Muscle layer of duodenum (tissue), 2 donors: Measurements from ENCODE around the gene SYNDIG1L.

ENCODE experiments used
- H3K27ac ChIP-seq: one replicate; pipeline ENCODE4 v1.7.0; 2013; ENCODE audit warnings: mild to moderate bottlenecking, low read length
- H3K27me3 ChIP-seq: one replicate; pipeline ENCODE4 v1.7.0; 2013; ENCODE audit warnings: low read depth, mild to moderate bottlenecking, control low read depth, low read length
- H3K36me3 ChIP-seq, 2 donors: one replicate each; pipeline ENCODE4 v1.7.0; 2013; ENCODE audit warnings: low read length in 2 of 2, control low read depth in 1 of 2, mild to moderate bottlenecking in 1 of 2; ENCODE audit not compliant: insufficient read depth in 2 of 2, control insufficient read depth in 1 of 2
- H3K4me1 ChIP-seq, 2 donors: one replicate each; pipeline ENCODE4 v1.7.0; 2013; ENCODE audit warnings: low read length in 2 of 2, mild to moderate bottlenecking in 2 of 2, control low read depth in 1 of 2, moderate library complexity in 1 of 2; ENCODE audit not compliant: insufficient read depth in 2 of 2, control insufficient read depth in 1 of 2
- H3K4me3 ChIP-seq, 2 donors: one replicate each; pipeline ENCODE4 v1.7.0; 2013; ENCODE audit warnings: low read length in 2 of 2, low read depth in 1 of 2, mild to moderate bottlenecking in 1 of 2
- H3K9me3 ChIP-seq, 2 donors: one replicate each; pipeline ENCODE4 v1.7.0; 2013; ENCODE audit warnings: low read length in 2 of 2, control low read depth in 1 of 2, mild to moderate bottlenecking in 1 of 2; ENCODE audit not compliant: control insufficient read depth in 1 of 2
- donor health status: healthy.

The SYNDIG1L gene

GRCh38 chr14:74414403-74415114 is 11.5 kb downstream of the SYNDIG1L start:
- no peak overlapping the region for H3K4me3 ChIP-seq
- no peaks in the 10 kb centered on the region for H3K36me3 ChIP-seq
- H3K9me3 ChIP-seq, result no peaks in the 10 kb centered on the region
- H3K27me3 ChIP-seq, result peaks cover 8% of the 10 kb centered on the region
- no peak overlapping the region for H3K27ac ChIP-seq
- H3K4me1 ChIP-seq, result no peaks in the 10 kb centered on the region

- no peak overlapping the region for H3K27ac ChIP-seq
These were observed 12.4 kb downstream of the SYNDIG1L start for GRCh38 chr14:74413627-74414026.

GRCh38 chr14:74412753-74413152 is 13.3 kb downstream of the SYNDIG1L start:
- Histone ChIP-seq H3K27ac (no peak overlapping the region), H3K27me3 (no peaks in the 10 kb centered on the region), H3K4me1 (no peaks in the 10 kb centered on the region), H3K4me3 (no peak overlapping the region), H3K36me3 (no peaks in the 10 kb centered on the region), H3K9me3 (no peaks in the 10 kb centered on the region)

More at GRCh38 chr14:74413627-74414026, 12.4 kb downstream of the SYNDIG1L start:
- H3K4me1 ChIP-seq, result no peaks in the 10 kb centered on the region
- H3K4me3 ChIP-seq, result no peak overlapping the region
- H3K9me3 ChIP-seq, result no peaks in the 10 kb centered on the region
- peaks cover 1% of the 10 kb centered on the region for H3K27me3 ChIP-seq
- H3K36me3 ChIP-seq, result no peaks in the 10 kb centered on the region

GRCh38 chr14:74411671-74412070 is 14.3 kb downstream of the SYNDIG1L start:
- H3K27ac ChIP-seq, result no peak overlapping the region
- H3K4me3 ChIP-seq, result no peak overlapping the region
- no peaks in the 10 kb centered on the region for H3K4me1 ChIP-seq
- no peaks in the 10 kb centered on the region for H3K36me3 ChIP-seq
- no peaks in the 10 kb centered on the region for H3K9me3 ChIP-seq
- H3K27me3 ChIP-seq, result no peaks in the 10 kb centered on the region

GRCh38 chr14:74409441-74409840 is 16.6 kb downstream of the SYNDIG1L start:
- Histone ChIP-seq H3K9me3 (no peaks in the 10 kb centered on the region), H3K36me3 (no peaks in the 10 kb centered on the region), H3K4me1 (no peaks in the 10 kb centered on the region), H3K4me3 (no peak overlapping the region), H3K27ac (no peak overlapping the region), H3K27me3 (no peaks in the 10 kb centered on the region)

- H3K4me3 ChIP-seq, result no peak overlapping the region
- no peaks in the 10 kb centered on the region for H3K9me3 ChIP-seq
- H3K4me1 ChIP-seq, result no peaks in the 10 kb centered on the region
- H3K27ac ChIP-seq, result no peak overlapping the region
- no peaks in the 10 kb centered on the region for H3K27me3 ChIP-seq
- H3K36me3 ChIP-seq, result no peaks in the 10 kb centered on the region
These were observed 17.1 kb downstream of the SYNDIG1L start for GRCh38 chr14:74408870-74409269.

- Histone ChIP-seq H3K4me3 (no peak overlapping the region), H3K27ac (no peak overlapping the region), H3K9me3 (no peaks in the 10 kb centered on the region), H3K27me3 (no peaks in the 10 kb centered on the region), H3K4me1 (no peaks in the 10 kb centered on the region), H3K36me3 (no peaks in the 10 kb centered on the region)
These were observed 18.2 kb downstream of the SYNDIG1L start for GRCh38 chr14:74407801-74408154.

GRCh38 chr14:74407021-74407800 is 18.8 kb downstream of the SYNDIG1L start:
- Histone ChIP-seq H3K4me1 (peaks cover 0 to 5% of the 10 kb centered on the region in 2 donors), H3K27ac (no peak overlapping the region), H3K9me3 (no peaks in the 10 kb centered on the region), H3K4me3 (no peak overlapping the region), H3K36me3 (no peaks in the 10 kb centered on the region), H3K27me3 (no peaks in the 10 kb centered on the region)

GRCh38 chr14:74405663-74406062 is 20.3 kb downstream of the SYNDIG1L start:
- H3K4me1 ChIP-seq, result peaks cover 6 to 17% of the 10 kb centered on the region in 2 donors
- H3K4me3 ChIP-seq, result no peak overlapping the region
- no peaks in the 10 kb centered on the region for H3K36me3 ChIP-seq
- no peaks in the 10 kb centered on the region for H3K9me3 ChIP-seq
- no peaks in the 10 kb centered on the region for H3K27me3 ChIP-seq
- H3K27ac ChIP-seq, result no peak overlapping the region

- H3K4me1 ChIP-seq, result peaks cover 6 to 17% of the 10 kb centered on the region in 2 donors
- no peaks in the 10 kb centered on the region for H3K9me3 ChIP-seq
- no peak overlapping the region for H3K4me3 ChIP-seq
- H3K36me3 ChIP-seq, result no peaks in the 10 kb centered on the region
- no peak overlapping the region for H3K27ac ChIP-seq
- H3K27me3 ChIP-seq, result no peaks in the 10 kb centered on the region
These were observed 21.6 kb downstream of the SYNDIG1L start for GRCh38 chr14:74404435-74404834.

- H3K4me1 ChIP-seq, result peaks cover 6 to 17% of the 10 kb centered on the region in 2 donors
- H3K9me3 ChIP-seq, result no peaks in the 10 kb centered on the region
- no peaks in the 10 kb centered on the region for H3K27me3 ChIP-seq
- H3K4me3 ChIP-seq, result no peak overlapping the region
- H3K27ac ChIP-seq, result no peak overlapping the region
- H3K36me3 ChIP-seq, result no peaks in the 10 kb centered on the region
These were observed 22.2 kb downstream of the SYNDIG1L start for GRCh38 chr14:74403619-74404417.
